OCI-LY7 (cell line): ENCODE results near the gene TOP1.

Experiments used
- EZH2phosphoT487 ChIP-seq: fragments of 200-600 bp; sonication (generic); IDR thresholded peaks from 2 replicates; pipeline ENCODE4 v1.6.1; 2018; ENCODE audit warnings: low read depth, borderline replicate concordance, mild to moderate bottlenecking, mixed run types, antibody characterized with exemption, low read length, moderate library complexity, mixed read lengths
- TF ChIP-seq, protein P1 (sequence below): fragments of 200-600 bp; sonication (generic); conservative IDR thresholded peaks from 2 replicates; pipeline ENCODE4 v1.5.1; 2014; ENCODE audit warnings: mild to moderate bottlenecking, antibody characterized with exemption, low read length, moderate library complexity, mixed read lengths

DNA sequence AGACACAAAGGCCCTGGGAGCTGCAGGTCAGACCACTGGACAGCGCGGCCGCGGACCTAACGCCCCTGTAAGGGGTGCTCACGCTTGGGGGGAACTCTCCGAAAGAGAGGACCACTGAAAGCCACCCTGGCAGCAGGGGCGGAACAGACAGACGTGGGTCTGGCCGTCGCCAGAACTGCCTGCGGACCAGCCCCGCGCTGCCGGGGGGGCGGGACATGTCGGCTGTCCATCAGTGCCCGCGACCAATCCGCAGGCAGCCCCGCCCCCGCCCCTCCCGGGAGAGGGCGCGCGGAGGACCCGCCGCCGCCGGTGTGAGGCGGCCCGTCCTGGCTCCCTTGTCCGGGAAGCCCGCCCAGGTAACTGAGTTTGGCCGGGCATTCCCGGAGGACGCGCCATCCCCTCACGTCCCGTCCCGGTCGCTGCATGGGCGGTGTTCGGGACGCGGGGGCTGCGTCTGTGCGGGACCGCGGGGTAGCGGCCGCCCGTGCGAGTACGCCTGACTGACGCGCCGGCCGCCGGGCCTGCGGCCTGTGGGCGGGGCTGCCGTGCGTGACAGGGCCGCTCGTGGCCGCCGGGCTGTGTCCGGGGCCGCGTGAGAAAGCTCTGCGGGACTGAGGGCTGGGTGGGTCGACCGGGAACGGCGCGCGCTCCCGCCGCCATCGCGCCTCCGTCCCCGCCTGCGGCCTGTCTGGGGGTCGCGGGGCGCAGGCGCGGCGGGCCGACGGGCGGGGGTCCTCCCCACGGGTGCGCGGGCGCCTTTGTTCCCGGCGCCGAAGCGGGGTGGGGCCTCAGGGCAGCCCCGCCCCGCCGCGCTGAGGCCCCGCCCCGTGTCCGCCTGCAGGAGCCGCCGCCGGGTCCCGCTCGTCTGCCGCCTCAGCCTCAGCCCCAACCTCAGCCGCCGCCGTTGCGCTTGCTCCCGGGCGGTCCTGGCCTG is 108.3 kb downstream of the TOP1 start, which contains the start of gene PLCG1:
- TF ChIP-seq, protein P1, sequence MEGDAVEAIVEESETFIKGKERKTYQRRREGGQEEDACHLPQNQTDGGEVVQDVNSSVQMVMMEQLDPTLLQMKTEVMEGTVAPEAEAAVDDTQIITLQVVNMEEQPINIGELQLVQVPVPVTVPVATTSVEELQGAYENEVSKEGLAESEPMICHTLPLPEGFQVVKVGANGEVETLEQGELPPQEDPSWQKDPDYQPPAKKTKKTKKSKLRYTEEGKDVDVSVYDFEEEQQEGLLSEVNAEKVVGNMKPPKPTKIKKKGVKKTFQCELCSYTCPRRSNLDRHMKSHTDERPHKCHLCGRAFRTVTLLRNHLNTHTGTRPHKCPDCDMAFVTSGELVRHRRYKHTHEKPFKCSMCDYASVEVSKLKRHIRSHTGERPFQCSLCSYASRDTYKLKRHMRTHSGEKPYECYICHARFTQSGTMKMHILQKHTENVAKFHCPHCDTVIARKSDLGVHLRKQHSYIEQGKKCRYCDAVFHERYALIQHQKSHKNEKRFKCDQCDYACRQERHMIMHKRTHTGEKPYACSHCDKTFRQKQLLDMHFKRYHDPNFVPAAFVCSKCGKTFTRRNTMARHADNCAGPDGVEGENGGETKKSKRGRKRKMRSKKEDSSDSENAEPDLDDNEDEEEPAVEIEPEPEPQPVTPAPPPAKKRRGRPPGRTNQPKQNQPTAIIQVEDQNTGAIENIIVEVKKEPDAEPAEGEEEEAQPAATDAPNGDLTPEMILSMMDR = no peak
- no peak for TF ChIP-seq EZH2phosphoT487
